Panc1 (cell line): ENCODE data around the gene BSND.

ENCODE experiments used
- CTCF ChIP-seq: fragments of 450-650 bp; IDR thresholded peaks from 2 replicates; pipeline ENCODE4 v1.5.1; 2017; ENCODE audit warnings: mild to moderate bottlenecking
- POLR2AphosphoS5 ChIP-seq: IDR thresholded peaks from 2 replicates; pipeline ENCODE4 v1.6.1; 2012; ENCODE audit warnings: mild to moderate bottlenecking, low read depth, low read length, moderate library complexity
- TCF7L2 ChIP-seq: IDR thresholded peaks from 2 replicates; pipeline ENCODE4 v1.6.1; 2011; ENCODE audit warnings: mild to moderate bottlenecking, low read depth, low read length, inconsistent platforms

- no peak for TF ChIP-seq CTCF
- TF ChIP-seq POLR2AphosphoS5, result no peak
- TF ChIP-seq TCF7L2, result no peak
Observed at GRCh38 chr1:54975356-54976108, 23.2 kb upstream of the BSND start.
